CD4-positive, alpha-beta T cell treated with Interleukin-17A for 1 hour (primary cell): ENCODE measurements around the gene ARHGAP25.

ENCODE experiments used
- DNase-seq: peaks from one replicate; pipeline ENCODE4 v3.0.0-alpha.2; 2020

Gene ARHGAP25

DNA sequence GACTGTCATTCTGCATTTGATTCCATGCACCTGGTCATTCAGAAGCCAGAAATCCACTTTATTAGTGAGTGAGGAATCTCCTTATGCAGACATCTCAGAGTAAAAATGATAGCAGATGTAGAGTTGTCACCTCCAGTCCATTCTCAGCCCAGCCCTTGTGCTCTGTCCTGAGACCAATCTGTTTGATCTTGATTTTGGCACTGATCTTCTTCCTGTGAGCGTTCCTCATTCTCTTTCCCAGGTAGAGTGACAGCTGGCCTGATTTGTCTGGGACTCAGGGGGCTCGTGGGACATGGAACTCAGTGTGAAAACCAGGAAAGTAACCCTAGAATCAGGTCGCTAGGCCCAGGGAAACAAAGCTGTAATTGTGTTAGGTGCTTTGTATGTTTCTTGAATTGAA, 8.9 kb downstream of the ARHGAP25 start:
- no peak for DNase-seq

DNA sequence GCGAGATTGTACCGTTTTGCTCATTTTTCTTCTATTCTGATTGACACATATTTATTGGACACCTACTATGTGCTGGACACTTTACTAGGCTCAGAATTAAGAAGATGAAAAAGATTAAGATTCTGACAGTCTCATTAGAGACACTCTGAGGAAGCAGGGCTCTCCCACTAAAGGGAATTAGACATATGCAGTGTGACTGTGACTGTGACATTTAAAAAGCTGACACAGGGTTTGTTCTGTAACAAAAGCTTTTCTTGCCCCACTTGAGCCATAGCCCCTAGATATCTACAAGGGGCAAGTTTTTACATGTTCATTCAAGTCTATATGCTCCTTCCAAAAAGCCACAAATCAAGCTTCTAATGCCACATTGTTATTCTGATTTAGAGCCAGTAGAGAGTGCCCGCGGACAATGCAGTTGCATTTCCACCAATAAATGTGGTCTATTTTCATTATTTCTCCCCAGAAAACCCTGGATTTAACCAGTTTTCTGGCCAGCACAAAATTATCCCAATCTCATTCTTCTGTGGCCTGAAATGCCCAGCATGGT, 9.8 kb downstream of the ARHGAP25 start:
- peak; percentile 25 for DNase-seq

DNA sequence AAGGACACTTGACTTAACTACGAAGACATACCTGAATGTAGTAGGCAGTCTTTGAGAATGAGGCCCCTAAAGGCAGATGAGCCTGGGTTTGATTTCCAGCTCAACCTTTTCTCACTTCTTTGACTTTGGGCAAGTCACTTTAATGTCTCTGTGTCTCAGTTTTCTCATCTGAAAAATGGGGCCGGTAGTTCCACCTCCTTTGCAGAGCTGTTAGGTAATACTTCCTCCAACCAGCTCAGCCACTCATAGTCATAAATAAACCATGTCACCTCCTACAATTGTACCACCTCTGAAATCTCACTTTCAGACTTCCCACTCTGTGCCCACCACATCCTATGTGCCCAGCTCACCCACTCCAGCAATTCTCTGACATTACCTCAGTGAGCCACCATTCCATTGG, 10.4 kb downstream of the ARHGAP25 start:
- peak; percentile 53 for DNase-seq

DNA sequence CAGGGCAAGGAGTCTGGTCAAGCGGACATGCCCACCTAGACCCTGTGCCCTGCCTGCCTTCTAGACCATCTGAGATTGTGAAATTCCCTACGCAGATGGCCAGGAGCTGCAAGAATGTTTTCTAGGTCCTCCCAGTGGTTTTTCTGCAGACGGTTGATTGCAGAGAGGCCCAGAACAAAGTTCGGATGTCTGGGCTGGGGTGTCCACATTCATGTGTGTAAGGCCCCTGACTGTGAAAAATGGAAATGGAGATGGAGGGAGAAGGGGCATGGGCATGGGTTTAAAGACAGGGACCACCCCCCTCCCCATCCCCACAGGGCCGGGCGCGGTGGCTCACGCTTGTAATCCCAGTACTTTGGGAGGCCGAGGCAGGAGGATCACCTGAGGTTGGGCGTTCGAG, 11.8 kb downstream of the ARHGAP25 start:
- DNase-seq = no peak

DNA sequence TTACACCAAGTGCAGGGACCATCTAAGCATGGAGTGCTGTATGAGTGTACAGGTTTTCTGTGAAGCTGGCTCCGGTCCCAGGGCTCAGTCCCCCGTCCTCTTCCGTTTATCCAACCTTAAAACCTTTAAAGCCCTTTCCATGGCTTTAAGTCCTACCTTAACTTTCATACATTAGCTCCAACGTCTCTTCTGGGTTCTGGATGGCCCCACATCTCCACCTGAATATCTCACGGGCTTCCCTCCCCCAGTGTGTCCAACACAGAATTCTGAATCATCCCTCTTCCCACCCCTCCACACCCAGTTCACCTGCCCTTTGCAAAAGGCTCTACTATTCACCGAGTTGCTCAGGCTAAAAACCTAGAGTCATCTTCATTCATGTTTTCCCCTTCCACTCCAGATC, 12.8 kb downstream of the ARHGAP25 start:
- DNase-seq = no peak

DNA sequence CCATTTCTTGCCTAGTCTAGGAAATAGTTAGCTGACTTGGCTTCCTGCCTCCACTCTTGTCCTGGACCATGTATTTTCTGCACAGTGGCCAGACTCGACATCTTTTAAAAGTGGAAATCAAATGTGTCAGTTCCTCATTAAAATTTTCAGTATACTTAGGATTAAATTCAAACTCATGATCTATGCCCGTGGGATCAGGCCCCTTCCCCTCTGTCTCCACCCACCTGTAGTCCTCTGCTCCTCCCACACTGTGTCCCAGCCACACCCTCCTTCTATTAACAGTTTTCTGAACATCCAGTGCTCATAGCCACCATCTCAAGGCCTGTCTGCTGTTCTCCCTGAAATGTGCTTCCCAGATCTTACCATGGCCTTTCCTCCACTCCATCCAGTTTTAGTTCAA, 13.3 kb downstream of the ARHGAP25 start:
- no peak for DNase-seq

DNA sequence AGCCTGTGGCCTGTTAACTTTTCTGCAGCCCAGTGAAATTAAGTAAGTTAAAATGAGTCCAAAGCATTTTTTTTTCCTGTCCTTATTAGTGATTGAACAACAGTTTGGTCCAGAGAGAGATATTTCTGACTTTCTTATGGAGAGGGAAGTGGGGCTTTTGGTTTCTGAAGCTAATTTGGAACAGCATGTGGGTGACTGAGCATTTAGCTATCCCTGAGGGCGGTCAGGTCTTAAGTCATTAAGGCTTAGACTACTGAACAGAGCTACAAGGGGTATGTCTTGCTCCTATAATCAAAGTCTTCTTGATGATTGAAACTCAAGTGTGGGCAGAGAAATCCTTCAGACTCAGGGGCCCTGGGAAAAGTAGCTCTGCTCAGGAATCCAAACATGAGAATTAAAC, 14.0 kb downstream of the ARHGAP25 start:
- no peak for DNase-seq

DNA sequence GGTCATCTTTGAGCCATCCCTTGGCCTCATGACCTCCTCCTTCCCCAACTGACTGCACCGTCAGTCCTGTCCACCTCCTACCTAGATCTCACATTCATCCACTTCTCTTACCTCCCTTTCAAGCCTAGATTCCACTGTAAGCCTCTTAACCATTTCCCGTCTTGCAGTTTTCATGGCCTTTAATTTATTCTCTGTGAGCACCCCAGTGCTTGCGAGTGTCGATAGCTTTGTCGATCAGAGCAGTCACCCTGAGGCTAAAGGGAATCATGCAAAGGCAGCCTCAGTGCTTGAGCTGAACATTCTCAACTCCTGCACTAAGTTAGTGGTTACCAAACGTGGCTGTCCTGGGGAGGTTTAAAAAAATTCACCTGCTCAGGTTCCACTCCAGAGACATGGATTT, 14.7 kb downstream of the ARHGAP25 start:
- no peak for DNase-seq

DNA sequence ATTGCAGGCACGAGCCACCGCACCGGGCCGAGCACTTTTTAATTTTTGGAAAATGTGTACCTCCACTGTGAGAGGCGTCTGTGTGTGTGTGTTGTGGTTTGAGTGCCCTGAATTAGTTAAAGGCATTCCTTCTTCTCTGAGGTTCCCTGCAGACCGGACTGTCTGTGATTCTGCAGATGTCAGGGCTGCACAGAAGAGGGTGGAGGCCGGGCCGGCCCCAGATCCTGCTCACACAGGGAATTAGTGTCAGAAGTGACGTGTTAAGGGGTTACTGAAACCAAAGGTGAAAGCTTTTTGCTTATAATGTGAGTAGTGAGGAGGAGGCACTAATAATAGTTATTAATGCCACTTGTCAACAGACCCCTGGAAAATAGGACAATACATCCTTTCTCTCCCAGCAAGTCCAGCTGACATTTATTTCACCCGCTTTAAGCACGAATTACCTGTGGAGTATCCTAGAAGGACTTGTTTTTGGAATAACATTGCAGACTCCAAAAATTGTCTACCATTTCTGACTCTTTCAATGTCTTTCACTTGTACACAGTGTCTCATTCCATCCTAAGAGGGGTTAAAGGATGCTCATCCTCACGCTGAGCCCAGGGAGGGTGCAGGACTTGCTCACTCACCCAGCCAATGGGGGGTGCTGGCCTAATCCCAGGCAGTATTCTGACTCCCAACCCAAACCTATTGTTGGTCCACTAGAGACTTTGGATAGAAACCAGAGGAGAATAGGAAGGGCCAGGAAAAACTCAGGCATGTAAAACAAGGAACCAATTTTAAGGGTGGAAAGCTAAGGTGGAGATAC, 16.2 kb downstream of the ARHGAP25 start:
- DNase-seq = no peak

DNA sequence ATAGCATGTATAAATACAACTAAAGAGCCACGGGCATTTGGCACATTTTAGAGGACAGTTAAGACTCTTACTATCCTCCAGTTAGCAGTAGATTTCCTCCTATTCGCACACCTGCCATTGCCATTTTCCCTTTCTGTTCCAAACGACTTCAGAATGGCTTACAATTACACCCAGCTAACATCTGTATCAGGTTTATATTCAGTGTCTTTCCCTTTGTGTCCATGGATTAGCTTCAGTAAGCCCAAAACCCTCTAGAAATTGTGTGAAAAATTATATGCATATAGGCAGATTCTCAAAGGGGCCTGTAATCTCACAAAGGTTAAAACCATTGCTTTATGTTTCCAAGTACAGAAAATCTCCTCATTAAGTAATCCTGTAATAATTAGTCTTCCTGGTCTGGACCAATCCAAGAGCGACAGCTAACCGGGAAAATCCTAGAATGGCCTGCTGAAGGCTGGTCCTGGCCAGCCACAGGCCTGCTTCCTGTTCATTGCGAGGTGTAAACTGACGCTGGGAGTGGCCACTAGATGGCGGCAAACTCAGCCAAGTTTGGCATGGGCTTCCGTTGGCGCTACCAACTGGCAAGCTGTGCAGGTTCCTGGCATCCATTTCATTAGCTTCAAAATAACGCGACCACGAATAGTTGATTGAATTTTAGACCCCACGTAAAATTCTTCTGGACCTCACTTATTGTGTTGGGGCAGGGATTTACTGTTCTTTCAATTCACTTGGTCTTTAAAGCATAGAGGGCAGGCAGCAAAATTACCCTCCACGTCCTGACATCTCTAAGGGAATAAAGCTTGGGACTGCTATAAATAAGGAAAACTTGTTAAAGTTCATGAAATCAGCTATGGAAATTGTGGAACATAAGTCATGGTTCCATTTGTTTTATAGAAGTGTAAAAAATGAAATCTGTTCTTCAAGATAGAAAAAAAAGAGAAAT, 17.1 kb downstream of the ARHGAP25 start:
- peak; percentile 92 for DNase-seq

DNA sequence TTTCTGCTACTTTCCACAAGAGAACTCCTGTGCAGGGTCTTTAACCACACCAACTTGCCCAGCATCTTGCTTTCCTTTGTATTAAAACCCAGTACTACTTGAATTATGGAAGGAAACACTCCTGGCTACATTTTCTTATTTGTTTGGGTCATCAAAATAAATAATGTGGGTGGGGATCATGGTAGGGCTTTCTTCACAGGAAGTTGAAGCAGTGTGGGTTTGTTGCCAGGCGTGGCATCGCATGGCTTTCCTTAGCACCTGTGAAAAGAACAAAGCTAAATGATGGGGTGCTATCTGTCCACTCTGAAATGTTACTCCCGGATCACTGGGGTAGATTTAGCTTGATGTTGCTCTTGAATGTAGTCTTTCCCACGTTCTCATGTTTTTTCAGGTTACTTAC, 18.7 kb downstream of the ARHGAP25 start:
- DNase-seq = peak; percentile 65

DNA sequence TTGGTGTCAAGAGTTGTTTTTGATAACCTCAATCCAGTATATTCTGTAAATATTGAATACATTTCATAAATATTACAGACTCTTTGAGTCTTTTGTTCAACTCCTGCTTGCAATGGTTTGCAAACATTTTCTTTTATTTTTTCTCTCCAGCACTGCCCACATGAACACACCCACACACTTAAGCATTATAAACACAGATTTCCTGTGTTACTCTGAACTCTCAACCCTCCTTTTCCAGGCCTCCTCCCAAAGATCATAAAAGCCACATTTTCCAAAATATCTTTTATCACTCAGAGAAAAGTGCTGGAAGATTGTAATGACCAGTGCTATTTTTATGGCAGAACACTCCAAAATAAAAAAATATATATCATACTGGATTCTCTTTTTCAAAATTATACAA, 20.5 kb downstream of the ARHGAP25 start:
- DNase-seq = no peak

DNA sequence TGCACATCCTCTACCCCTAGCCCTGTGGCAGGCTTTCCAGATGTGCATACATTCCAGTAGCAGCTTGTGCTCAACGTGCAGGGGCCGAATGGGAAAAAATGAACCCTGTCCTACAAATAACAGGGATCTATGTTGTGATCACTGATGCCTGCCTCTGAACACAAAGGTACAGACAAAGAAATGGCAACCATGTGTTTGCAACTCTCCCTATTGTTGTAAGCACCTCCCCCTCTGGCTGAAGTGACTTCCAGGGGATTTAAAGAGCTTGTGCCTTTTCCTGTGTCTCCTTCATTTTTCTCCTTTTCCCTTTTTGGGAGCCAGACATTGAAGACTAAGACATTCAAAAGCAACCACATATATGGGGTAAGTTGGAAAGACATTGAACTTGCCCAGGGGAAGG, 21.6 kb downstream of the ARHGAP25 start:
- no peak for DNase-seq

DNA sequence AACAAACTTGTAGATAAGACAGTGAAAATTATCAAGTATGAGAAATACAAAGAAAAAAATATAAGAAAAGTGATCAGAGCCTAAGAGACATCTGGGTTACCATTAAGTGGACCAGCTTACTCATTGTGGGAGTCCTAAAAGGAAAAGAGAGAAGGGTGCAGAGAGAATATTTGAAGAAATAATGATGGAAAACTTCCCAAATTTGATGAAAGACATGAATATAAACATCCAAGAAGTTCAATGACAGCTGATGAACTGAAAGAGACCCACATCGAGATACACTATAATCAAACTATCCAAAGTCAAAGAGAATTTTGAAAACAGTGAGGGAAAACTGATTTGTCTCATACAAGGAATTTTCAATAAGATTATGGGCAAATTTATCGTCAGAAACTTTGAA, 22.5 kb downstream of the ARHGAP25 start:
- no peak for DNase-seq

DNA sequence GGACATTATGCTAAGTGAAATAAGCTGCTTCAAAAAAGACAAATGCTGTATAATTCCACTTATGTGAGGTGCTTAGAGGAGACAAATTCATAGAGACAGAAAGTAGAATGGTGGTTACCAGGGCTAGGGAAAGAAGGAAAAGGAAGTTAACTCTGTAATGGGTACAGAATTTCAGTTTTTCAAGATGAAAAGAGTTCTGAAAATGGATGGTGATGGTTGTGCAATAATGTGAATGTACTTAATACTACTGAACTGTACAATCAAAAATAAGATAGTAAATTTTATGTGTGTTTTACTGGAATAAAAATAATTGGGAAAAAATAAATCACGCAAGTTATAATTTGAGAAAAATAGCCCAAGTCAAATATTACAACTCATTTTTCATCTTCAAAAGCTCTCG, 27.5 kb downstream of the ARHGAP25 start:
- no peak for DNase-seq

DNA sequence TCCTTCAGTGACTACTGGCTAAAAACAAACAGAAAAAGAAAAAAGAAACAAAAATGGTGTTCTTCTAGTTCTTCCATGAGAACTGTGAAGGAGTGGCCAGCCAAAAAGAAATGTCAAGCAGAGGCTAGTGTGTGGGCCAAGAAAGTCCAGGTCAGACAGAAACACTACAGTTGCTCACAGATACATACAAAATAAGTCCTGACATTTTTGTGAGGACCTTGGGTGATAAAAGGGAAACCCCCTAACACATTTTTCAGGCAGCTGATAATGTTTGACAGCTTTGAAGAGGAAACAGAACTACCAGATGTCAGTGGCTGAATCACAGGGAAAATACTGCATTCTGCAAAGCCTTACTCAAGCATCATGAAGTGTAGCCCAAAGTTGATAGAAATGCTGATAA, 28.1 kb downstream of the ARHGAP25 start:
- DNase-seq = peak; percentile 75

DNA sequence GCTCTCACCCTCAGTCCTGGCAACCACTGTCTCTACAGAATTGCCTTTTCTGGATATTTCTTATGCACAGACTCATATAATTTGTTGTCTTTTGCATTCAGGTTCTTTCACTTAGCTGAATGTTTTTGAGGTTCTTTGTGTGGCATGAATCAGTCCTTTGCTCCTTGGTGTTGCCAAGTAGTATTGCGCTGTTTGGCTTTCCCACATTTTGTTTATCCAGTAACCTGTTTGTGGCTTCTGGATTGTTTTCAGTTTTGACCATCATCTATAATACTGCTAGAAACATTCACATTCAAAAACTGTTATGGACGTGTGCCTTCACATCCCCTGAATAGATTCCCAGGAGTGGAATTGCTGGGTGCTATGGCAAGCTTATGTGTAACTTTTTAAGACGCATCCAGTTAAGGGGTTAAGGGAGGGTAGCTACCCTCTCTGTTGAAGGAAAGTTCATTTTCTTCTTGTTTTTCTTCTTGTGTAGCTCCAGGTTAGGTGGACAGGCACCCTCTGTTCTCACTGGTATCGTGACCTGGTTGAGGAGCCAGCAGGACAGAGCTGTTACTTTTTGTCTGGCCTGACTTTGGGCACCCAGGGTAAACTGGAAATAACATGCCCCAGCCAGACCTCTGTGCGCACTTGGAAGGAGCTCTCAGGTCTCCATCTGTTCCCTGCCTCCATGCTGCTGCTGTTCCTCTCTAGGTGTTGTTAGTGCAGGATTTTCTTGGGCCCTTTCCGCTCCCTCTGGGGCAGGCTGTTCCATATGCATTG, 29.6 kb downstream of the ARHGAP25 start:
- no peak for DNase-seq

DNA sequence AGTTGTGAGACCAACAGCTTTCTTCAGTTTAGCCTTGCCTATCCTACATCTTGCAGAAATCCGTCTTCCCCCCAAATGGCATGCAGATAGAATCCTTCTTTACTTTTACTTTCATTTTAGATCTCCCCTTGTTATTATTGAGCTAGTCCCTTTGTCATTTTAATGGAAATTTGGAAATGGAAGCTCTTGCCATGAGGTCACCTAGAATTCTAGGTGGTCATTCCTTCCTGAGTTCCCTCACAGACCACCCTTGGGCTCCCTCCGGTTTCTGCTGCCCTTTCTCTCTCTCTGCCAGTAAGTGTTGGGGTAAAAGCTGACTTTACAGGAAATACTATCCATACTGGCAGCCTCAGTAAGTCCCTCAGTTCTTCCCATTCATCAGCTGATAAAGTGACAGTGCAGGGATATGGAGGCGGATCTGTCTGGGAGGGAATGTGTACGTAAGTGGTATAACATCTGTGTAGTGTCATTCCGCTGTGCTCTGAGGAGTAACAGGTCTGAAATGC, 30.2 kb downstream of the ARHGAP25 start:
- peak; percentile 41 for DNase-seq

DNA sequence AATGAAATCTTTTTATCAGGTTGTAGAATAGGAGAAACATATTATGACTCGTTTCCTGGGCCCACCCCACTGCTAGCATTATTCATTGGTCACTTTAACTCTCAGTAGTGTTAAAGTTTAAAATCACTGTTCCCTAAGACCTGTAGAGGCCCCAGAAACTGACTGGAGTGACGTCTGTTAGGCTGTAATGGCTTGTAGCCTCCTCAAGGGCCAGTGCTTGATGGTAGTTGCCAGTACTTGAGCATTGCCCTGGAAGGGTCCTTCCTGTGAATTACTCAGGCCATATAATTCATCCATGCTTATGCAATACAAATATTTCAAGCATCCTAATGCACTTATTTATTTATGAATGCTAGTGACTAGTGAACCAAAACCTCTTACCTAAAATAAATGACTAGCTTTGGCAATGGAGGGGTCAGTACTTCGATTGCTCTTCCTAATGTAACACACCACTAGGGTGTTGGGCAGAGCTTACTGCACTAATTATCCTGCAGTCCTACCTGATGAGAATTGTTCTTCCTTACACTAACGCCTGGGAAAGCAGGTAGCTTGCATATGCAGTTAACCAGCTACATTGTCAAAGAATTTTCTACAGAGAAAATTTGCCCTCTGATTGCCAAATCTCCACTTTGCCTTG, 31.2 kb downstream of the ARHGAP25 start:
- DNase-seq = peak; percentile 30

DNA sequence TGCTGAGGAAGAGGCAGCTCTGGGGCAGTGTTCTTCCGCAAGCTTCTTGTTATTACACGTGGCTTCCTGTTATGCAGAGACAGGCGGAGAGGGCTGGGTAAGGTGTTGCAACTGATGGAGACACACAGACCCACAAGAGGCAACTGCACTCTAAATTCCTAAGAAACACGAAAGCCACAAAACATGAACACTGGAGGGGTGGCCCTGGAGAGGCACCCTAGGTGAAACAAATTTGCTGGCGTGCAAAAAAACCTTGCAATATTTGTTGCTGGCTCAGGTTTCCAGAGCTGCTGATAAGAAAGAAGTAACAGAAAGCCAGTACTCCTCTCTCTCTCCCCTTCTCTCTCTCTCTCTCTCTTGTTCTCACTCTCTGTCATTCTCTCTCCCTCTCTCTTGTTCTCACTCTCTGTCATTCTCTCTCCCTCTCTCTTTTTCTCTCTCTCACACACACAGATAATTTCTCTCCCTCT, 31.8 kb downstream of the ARHGAP25 start:
- DNase-seq = peak; percentile 83

DNA sequence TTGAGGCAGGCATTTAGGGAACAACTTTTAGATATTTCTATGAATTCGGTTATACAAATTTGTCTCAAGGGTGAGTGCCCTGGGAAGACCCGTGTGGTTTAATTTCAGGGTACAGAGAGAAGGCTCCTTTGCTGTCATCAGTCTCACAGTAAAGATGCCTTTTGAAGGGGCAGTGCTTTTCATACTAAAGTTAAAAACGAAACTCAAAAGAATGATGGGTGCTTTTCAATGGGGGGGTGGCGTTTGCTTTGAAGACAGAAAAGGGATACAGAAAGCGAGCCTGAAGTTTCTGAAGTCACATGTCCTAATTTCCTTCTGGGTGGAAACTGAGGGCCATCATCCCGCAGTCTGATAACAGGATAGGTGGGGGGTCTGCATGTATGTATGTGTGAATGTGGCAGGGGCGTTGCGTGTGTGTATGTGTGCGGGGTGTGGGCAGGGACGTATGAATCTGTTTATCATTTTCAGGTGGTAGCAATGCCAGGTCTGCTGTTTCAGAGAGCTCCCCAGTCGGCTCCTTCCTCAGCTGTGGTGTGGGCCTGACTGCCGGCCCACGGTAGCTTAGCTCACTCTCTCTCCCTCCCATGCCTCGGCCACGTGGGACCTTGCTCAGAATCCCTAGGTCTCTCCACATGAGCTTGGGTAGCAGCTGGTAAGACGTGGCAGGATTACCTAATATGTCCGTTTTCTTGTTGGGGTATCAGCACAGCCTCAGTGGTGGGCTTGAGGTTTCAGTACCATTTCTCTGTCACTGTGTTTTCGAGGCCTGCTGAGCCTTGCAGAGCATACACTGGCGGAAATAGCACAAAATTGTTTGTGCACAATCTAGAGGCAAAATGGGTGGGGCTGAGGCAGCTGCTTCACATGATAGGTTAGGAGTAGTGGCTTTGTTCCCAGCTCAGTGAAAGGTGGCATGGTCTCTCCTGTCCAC, 32.7 kb downstream of the ARHGAP25 start:
- peak; percentile 74 for DNase-seq
